22Rv1 (cell line): Measurements from ENCODE around the gene KCNH4.

Experiments
- H3K27ac ChIP-seq: fragments of 450-650 bp; 2 replicates; pipeline ENCODE4 v1.5.1; 2017
- ZFX ChIP-seq: fragments of 450-650 bp; IDR thresholded peaks from 2 replicates; pipeline ENCODE4 v1.6.1; 2017; ENCODE audit warnings: antibody characterized with exemption, borderline replicate concordance
- TF ChIP-seq, protein P1 (sequence below): fragments of 450-650 bp; IDR thresholded peaks from 2 replicates; pipeline ENCODE4 v1.5.1; 2017; ENCODE audit warnings: mild to moderate bottlenecking

Gene KCNH4

DNA sequence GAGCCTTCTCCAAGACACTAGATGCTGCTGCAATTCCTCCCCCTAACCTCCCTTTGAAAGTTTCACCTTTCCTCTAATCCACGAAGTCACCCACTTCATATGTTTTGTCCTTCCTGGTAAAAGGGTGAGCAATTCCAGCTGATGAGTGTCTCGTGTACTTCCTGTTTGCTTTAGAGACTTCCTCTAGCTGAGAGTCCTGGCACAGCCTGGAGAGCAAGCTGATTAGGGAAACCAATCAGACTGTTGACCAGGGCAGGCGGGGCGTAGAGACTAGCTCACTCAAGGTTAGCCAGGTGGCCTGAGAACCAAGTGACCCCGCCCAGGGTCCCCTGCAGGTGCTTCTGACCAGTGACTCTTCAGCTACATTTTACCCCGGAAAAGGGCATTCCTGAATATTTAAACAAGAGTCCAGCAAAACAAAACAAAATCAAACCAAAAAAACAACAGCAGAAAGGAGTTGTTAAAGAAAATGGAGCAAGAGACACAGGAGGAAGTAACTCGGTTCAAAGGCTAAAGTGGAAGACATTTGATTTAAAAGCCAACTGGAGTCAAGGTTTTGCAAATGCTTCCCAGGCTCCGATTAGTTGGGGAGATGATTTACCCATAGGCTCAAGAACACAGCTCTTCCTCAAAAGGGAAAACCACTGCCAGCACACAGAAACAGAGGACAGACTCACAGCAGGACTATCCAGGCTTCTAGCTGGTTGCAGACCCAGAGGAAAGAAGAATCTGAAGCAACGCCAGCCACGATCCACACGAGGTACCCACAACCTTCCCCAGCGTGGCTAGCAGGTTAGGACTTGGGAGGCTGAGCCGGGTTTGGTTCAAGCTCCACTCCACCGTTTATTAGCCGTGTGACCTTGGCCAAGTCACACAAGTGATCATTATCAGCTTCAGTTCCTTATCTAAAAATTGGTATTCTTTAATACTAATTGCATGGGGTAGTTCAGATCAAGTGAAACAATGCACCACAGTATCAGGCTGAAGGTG is 45.0 kb downstream of the KCNH4 start:
- no peak for TF ChIP-seq ZFX
- TF ChIP-seq, protein P1, sequence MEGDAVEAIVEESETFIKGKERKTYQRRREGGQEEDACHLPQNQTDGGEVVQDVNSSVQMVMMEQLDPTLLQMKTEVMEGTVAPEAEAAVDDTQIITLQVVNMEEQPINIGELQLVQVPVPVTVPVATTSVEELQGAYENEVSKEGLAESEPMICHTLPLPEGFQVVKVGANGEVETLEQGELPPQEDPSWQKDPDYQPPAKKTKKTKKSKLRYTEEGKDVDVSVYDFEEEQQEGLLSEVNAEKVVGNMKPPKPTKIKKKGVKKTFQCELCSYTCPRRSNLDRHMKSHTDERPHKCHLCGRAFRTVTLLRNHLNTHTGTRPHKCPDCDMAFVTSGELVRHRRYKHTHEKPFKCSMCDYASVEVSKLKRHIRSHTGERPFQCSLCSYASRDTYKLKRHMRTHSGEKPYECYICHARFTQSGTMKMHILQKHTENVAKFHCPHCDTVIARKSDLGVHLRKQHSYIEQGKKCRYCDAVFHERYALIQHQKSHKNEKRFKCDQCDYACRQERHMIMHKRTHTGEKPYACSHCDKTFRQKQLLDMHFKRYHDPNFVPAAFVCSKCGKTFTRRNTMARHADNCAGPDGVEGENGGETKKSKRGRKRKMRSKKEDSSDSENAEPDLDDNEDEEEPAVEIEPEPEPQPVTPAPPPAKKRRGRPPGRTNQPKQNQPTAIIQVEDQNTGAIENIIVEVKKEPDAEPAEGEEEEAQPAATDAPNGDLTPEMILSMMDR, result no peak
- H3K27ac ChIP-seq, result peak overlapping the region; percentile 70

DNA sequence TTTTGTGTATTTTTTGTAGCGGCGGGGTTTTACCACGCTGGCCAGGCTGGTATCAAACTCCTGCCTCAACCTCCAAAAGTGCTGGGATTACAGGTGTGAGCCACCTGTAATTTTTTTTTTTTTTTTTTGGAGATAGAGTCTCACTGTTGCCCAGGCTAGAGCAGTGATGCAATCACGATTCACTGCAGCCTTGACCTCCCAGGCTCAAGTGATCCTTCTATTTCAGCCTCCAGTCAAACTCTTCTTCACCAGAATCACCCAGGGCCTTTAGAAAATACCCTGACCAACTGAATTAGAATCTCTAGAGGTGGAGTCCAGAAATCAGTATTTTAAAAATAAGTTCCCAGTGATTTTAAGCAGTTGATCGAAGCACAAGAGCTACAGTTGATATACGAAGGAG is 45.8 kb downstream of the KCNH4 start:
- TF ChIP-seq ZFX, result no peak
- TF ChIP-seq, protein P1, result no peak

DNA sequence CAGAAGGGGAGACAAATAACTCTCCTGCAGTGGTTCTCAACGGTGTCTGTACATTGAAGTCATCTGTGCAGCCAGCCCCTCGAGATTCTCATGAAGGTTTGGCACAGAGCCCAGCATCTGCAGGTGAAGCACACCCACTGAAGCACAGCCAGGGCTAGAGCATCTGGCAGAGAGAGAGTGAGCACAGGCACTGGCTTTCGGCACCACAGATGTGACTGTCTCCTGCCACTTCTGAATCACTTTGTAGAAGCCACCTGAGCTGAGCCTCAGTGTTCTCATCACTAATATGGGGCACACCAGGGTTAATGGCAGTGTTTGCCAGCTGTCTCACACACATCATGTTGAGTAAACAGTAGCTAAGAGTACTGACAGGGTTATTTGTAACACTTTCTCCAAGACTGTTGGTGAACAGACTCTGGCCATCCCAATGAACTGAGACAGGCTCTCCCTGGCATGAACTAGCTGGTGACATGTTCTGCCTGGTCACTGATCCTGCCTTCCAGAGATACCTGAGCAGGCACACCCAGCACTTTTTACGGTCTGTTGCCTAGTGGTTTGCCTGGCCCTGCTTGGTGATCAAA is 47.4 kb downstream of the KCNH4 start:
- TF ChIP-seq ZFX, result no peak
- TF ChIP-seq, protein P1, result no peak
- H3K27ac ChIP-seq, result no peak overlapping the region

More for the DNA sequence above, 45.8 kb downstream of the KCNH4 start:
- peak overlapping the region; percentile 70 for H3K27ac ChIP-seq

DNA sequence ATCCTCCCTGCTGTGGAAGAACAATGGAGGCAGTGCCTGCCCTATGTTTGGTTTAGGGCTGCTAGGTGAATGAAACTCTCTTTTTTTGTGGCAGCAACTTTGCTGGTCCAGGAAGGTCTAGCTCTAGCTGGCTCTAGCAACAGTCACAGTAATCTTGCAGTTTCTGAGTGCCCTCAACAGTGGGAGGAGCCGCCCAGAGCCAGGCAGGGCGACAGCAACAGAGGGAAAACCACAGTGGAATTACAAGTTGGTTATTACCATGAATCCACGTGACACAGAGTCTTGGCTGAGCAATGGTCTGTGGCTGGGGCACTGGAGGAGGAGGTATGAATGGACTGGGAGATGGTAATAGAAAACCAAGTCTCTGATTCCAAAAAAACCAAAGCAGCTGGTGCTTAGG is 48.0 kb downstream of the KCNH4 start:
- no peak overlapping the region for H3K27ac ChIP-seq
- TF ChIP-seq, protein P1, result no peak
- no peak for TF ChIP-seq ZFX

DNA sequence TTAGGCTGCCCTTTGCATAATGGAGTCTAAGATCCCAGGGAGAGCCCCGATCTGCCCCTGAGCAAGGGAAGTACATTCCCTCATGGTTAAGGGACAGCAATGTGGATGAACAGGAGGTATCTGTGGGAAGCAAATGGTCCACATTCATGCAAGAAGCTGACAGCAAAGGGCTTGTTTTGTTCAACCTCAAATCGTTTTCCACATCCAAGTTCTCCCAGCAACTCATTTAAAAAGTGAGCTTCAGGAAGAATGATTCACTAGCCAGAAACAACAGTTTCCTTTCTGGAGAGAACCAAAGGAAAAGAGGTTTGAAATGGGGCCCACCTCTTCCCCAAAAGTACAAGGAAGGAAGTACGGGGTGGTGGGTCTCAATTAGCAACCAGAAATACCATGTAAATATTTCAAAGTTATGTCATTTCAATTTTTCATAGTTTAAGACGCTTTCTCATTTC is 48.9 kb downstream of the KCNH4 start:
- TF ChIP-seq, protein P1, result no peak
- TF ChIP-seq ZFX, result no peak
- H3K27ac ChIP-seq, result no peak overlapping the region

DNA sequence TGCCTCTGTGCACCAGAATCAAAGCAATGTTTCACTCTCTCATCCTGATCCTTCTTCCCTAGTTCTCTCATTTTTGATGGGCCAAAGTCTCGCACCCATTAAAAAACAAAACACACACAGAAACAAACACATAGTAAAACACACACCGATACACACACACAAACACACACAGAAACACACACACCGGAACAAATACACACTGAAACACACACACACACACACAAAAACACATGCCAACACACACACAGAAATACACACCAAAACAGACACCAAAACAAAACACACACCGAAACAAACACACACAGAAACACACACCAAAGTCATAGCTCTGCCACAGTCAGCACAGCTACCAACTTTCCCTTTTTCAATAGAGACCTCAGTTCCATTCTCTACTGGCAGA is 49.7 kb downstream of the KCNH4 start:
- H3K27ac ChIP-seq, result no peak overlapping the region
- TF ChIP-seq ZFX, result no peak
- TF ChIP-seq, protein P1, result no peak

DNA sequence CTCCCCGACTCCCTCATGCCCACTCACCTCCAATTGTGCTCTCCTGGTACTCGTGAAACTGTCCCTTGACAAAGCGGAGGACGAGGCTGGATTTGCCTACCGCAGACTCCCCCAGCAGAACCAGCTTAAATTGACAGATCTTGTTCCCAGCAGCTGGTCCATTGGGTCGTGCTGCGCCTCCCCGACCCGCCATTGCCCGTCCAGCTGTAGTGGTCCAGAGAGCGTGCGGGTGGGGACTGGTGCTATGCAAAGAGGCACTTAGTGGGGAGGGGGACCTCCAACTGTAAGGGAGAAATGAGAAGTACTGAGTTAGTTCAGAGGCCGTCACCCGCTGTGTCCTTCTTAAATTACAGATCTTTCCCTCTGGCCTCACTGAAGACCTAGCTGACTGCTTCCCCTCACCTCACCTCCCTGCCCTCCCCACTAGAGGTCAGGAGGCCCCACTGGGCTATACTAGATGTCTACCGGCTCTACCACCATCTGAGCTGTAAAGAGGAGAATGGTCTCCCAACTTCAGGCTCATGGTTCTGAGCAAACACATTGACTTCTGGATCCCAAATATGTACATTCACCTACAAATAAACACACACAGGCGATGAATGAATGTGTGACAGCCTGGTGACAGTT is 50.5 kb downstream of the KCNH4 start:
- no peak overlapping the region for H3K27ac ChIP-seq
- TF ChIP-seq ZFX, result no peak
- TF ChIP-seq, protein P1, result no peak
